PC-3 (cell line): ENCODE measurements around the gene TTBK1. TPM values are rescaled to one million over a fixed set of nuclear protein-coding genes. Genes with fewer than 3 reads are reported as not detected.

Experiments
- ATAC-seq: fragments of 200-7000 bp; cut with Tn5 transposase; 2 replicates; pipeline ENCODE4 v1.9.1; 2020; ENCODE audit warnings: mild to moderate bottlenecking, moderate library complexity
- BruUV-seq: library from RNA; stranded (reverse); fragments of 400-500 nt; replicated peaks from 2 replicates; lab custom pipeline; 2021; lab: Mats Ljungman, UMichigan
- CTCF ChIA-PET: fragments of 300-600 bp; sonication (Branson Sonifier 250); formaldehyde crosslinking; loops from one replicate; lab custom pipeline; 2022; ENCODE audit warnings: antibody characterized with exemption; lab: Charles Lee
- POLR2A ChIA-PET: fragments of 300-600 bp; sonication (Branson Sonifier 250); formaldehyde crosslinking; loops from one replicate; lab custom pipeline; 2022; ENCODE audit warnings: antibody characterized with exemption; ENCODE audit not compliant: unreplicated experiment; lab: Charles Lee
- DNase-seq: peaks from one replicate; pipeline ENCODE4 v3.0.0-alpha.2; 2015
- H2AFZ ChIP-seq: fragments of 300-600 bp; sonication (generic); 2 replicates; pipeline ENCODE4 v1.6.0; 2016; ENCODE audit warnings: antibody characterized with exemption, low read length
- H3F3A ChIP-seq: fragments of 300-600 bp; sonication (generic); one replicate; pipeline ENCODE4 v1.6.0; 2017; ENCODE audit warnings: antibody characterized with exemption, low read length, control low read depth, mild to moderate bottlenecking; ENCODE audit not compliant: unreplicated experiment
- H3K27ac ChIP-seq: fragments of 300-600 bp; sonication (generic); 2 replicates; pipeline ENCODE4 v1.5.1; 2016; ENCODE audit warnings: mild to moderate bottlenecking, low read length
- H3K27me3 ChIP-seq: fragments of 300-600 bp; sonication (generic); 2 replicates; pipeline ENCODE4 v1.6.1; 2016; ENCODE audit warnings: low read length, mixed read lengths
- H3K36me3 ChIP-seq: fragments of 300-600 bp; sonication (generic); 2 replicates; pipeline ENCODE4 v1.6.1; 2016; ENCODE audit warnings: low read depth, mixed run types, low read length, mixed read lengths
- H3K4me1 ChIP-seq: fragments of 300-600 bp; sonication (generic); 2 replicates; pipeline ENCODE4 v1.5.1; 2016; ENCODE audit warnings: low read length; ENCODE audit not compliant: insufficient read depth
- H3K4me2 ChIP-seq: fragments of 300-600 bp; sonication (generic); 2 replicates; pipeline ENCODE4 v1.6.0; 2016; ENCODE audit warnings: low read length
- H3K4me3 ChIP-seq: fragments of 300-600 bp; sonication (generic); 2 replicates; pipeline ENCODE4 v1.5.1; 2016; ENCODE audit warnings: mild to moderate bottlenecking, low read length, mixed read lengths
- H3K79me2 ChIP-seq: fragments of 300-600 bp; sonication (generic); 2 replicates; pipeline ENCODE4 v1.6.1; 2017; ENCODE audit warnings: low read length, mixed read lengths
- H3K9ac ChIP-seq: fragments of 300-600 bp; sonication (generic); 2 replicates; pipeline ENCODE4 v1.6.0; 2016; ENCODE audit warnings: mild to moderate bottlenecking, low read length
- H3K9me2 ChIP-seq: fragments of 300-600 bp; sonication (generic); replicated peaks from 2 replicates; pipeline ENCODE4 v1.6.1; 2016; ENCODE audit warnings: mixed run types, low read length, mixed read lengths
- H3K9me3 ChIP-seq: fragments of 300-600 bp; sonication (generic); 2 replicates; pipeline ENCODE4 v1.6.1; 2016; ENCODE audit warnings: low read length, mixed read lengths
- H4K20me1 ChIP-seq: fragments of 300-600 bp; sonication (generic); 2 replicates; pipeline ENCODE4 v1.6.1; 2016; ENCODE audit warnings: low read length, mixed read lengths
- CTCF ChIP-seq: fragments of 300-600 bp; sonication (generic); conservative IDR thresholded peaks from 2 replicates; pipeline ENCODE4 v1.5.1; 2017; ENCODE audit warnings: antibody characterized with exemption, low read depth, mild to moderate bottlenecking, low read length
- EZH2 ChIP-seq: fragments of 300-600 bp; sonication (generic); IDR thresholded peaks from one replicate; pipeline ENCODE4 v1.6.1; 2017; ENCODE audit warnings: antibody characterized with exemption, mild to moderate bottlenecking, low read length; ENCODE audit not compliant: unreplicated experiment
- EZH2phosphoT487 ChIP-seq: fragments of 300-600 bp; sonication (generic); IDR thresholded peaks from 2 replicates; pipeline ENCODE4 v1.6.1; 2018; ENCODE audit warnings: mild to moderate bottlenecking, antibody characterized with exemption, low read length, borderline replicate concordance
- intact Hi-C: fragments of 100-400 bp; cut with micrococcal nuclease; formaldehyde crosslinking; loops from 2 replicates; pipeline ENCODE4 v1.9.0; 2023
- total RNA-seq: library from RNA; depleted of rRNA; stranded (reverse); fragments of >200 nt; gene quantifications from 2 replicates; pipeline ENCODE4 v1.2.3, GENCODE V29; 2014

The TTBK1 gene
- total RNA-seq, 1 experiment from 2014 or later = not detected

- no peak overlapping the region for H3K4me2 ChIP-seq
- H3K36me3 ChIP-seq = no peaks in the 10 kb centered on the region
- no peak overlapping the region for H3K27ac ChIP-seq
- CTCF ChIA-PET = no interaction called here
- TF ChIP-seq EZH2phosphoT487 (no peak), CTCF (no peak), EZH2 (no peak)
- DNase-seq (no peak), ATAC-seq (no peak)
- no peaks in the 10 kb centered on the region for H3F3A ChIP-seq
- no peak overlapping the region for H3K4me3 ChIP-seq
- no peak overlapping the region for H2AFZ ChIP-seq
- no peaks in the 10 kb centered on the region for H3K9me2 ChIP-seq
- H3K79me2 ChIP-seq = no peaks in the 10 kb centered on the region
- H3K4me1 ChIP-seq = no peaks in the 10 kb centered on the region
- intact Hi-C loops = no loop called here
- POLR2A ChIA-PET = no interaction called here
- no peaks in the 10 kb centered on the region for H3K9me3 ChIP-seq
- no peaks in the 10 kb centered on the region for H4K20me1 ChIP-seq
- no peaks in the 10 kb centered on the region for H3K27me3 ChIP-seq
- no peak overlapping the region for H3K9ac ChIP-seq
- BruUV-seq = no TSS peak
Measured at GRCh38 chr6:43217351-43217750, 25.9 kb upstream of the TTBK1 start.

GRCh38 chr6:43219119-43219518 lies 24.2 kb upstream of the TTBK1 start:
- BruUV-seq = no TSS peak
- intact Hi-C loops = no loop called here
- ChIA-PET CTCF (no interaction called here), POLR2A (interaction anchor here (0.7 kb wide), 1 partner anchor 45 kb away, joined by 3 read pairs; no protein-coding TSS in a partner anchor)
- H3F3A ChIP-seq = no peaks in the 10 kb centered on the region
- no peak overlapping the region for H3K9ac ChIP-seq
- no peak for ATAC-seq
- no peaks in the 10 kb centered on the region for H3K4me1 ChIP-seq
- no peak for TF ChIP-seq EZH2
- TF ChIP-seq CTCF = no peak
- no peak for TF ChIP-seq EZH2phosphoT487
- no peak for DNase-seq
- no peak overlapping the region for H3K4me3 ChIP-seq
- no peak overlapping the region for H3K27ac ChIP-seq
- H3K9me2 ChIP-seq = no peaks in the 10 kb centered on the region
- H4K20me1 ChIP-seq = no peaks in the 10 kb centered on the region
- H3K27me3 ChIP-seq = no peaks in the 10 kb centered on the region
- H3K79me2 ChIP-seq = no peaks in the 10 kb centered on the region
- H3K36me3 ChIP-seq = no peaks in the 10 kb centered on the region
- H3K4me2 ChIP-seq = no peak overlapping the region
- no peaks in the 10 kb centered on the region for H3K9me3 ChIP-seq
- H2AFZ ChIP-seq = no peak overlapping the region

GRCh38 chr6:43219814-43220213 lies 23.5 kb upstream of the TTBK1 start:
- Histone ChIP-seq H3K27ac (no peak overlapping the region), H3K36me3 (no peaks in the 10 kb centered on the region), H3K9ac (no peak overlapping the region), H4K20me1 (no peaks in the 10 kb centered on the region), H3K4me1 (no peaks in the 10 kb centered on the region), H3K4me2 (no peak overlapping the region), H3K9me2 (no peaks in the 10 kb centered on the region), H3F3A (no peaks in the 10 kb centered on the region), H3K4me3 (no peak overlapping the region), H3K27me3 (no peaks in the 10 kb centered on the region), H2AFZ (no peak overlapping the region), H3K9me3 (no peaks in the 10 kb centered on the region), H3K79me2 (no peaks in the 10 kb centered on the region)
- no TSS peak for BruUV-seq
- DNase-seq (no peak), ATAC-seq (no peak)
- intact Hi-C loops = no loop called here
- TF ChIP-seq EZH2phosphoT487 (no peak), EZH2 (no peak), CTCF (no peak)
- ChIA-PET CTCF (no interaction called here), POLR2A (no interaction called here)
